Liver (tissue), 9 donors: Measurements from ENCODE around the gene USP47. TPM values are rescaled to one million over a fixed set of nuclear protein-coding genes. Genes with fewer than 3 reads are reported as not detected.

ENCODE experiments used
- DNase-seq: peaks from one replicate; pipeline ENCODE4 v3.0.0-alpha.2; 2017; ENCODE audit warnings: low spot score
- H3K27ac ChIP-seq, 2 donors: one replicate each; pipeline ENCODE4 v1.7.0; 2013; ENCODE audit warnings: inconsistent platforms in 2 of 2, low read length in 2 of 2, control low read depth in 1 of 2, low read depth in 1 of 2, mild to moderate bottlenecking in 1 of 2
- H3K27me3 ChIP-seq, 4 donors: one replicate each; pipeline versions ENCODE4 v1.6.1 to v1.7.0; 2013; ENCODE audit warnings: low read length in 3 of 4, inconsistent platforms in 1 of 4, mild to moderate bottlenecking in 1 of 4, moderate library complexity in 1 of 4; ENCODE audit not compliant: control insufficient read depth in 4 of 4, insufficient read depth in 4 of 4
- H3K36me3 ChIP-seq, 4 donors: one replicate each; pipeline versions ENCODE4 v1.6.1 to v1.7.0; 2013; ENCODE audit warnings: low read length in 3 of 4, mild to moderate bottlenecking in 3 of 4, low read depth in 1 of 4, moderate library complexity in 1 of 4; ENCODE audit not compliant: control insufficient read depth in 4 of 4, insufficient read depth in 3 of 4
- H3K4me1 ChIP-seq, 4 donors: one replicate each; pipeline versions ENCODE4 v1.6.1 to v1.7.0; 2013; ENCODE audit warnings: low read length in 3 of 4, mild to moderate bottlenecking in 3 of 4, moderate library complexity in 1 of 4; ENCODE audit not compliant: control insufficient read depth in 4 of 4, insufficient read depth in 4 of 4
- H3K4me3 ChIP-seq, 3 donors: one replicate each; pipeline versions ENCODE4 v1.6.1 to v1.7.0; 2013; ENCODE audit warnings: low read length in 3 of 3, control low read depth in 1 of 3, low read depth in 1 of 3, mild to moderate bottlenecking in 1 of 3
- H3K9ac ChIP-seq, 2 donors: one replicate each; pipeline ENCODE4 v1.7.0; 2013; ENCODE audit warnings: low read length in 2 of 2, mild to moderate bottlenecking in 2 of 2, moderate library complexity in 2 of 2, control low read depth in 1 of 2, low read depth in 1 of 2
- H3K9me3 ChIP-seq, 4 donors: one replicate each; pipeline versions ENCODE4 v1.6.1 to v1.7.0; 2013; ENCODE audit warnings: low read length in 3 of 4; ENCODE audit not compliant: control insufficient read depth in 4 of 4
- ATF3 ChIP-seq: IDR thresholded peaks from 2 replicates; pipeline ENCODE4 v1.6.1; 2016; ENCODE audit warnings: antibody characterized with exemption
- CTCF ChIP-seq: fragments of 150-350 bp; IDR thresholded peaks from 2 replicates; pipeline ENCODE4 v1.5.1; 2017; ENCODE audit warnings: improper control_type of control experiment, low read depth, low read length; ENCODE audit not compliant: missing input control
- EGR1 ChIP-seq, 2 donors: IDR thresholded peaks; 2 replicates each; pipeline ENCODE4 v1.6.1; 2016 to 2018; ENCODE audit warnings: antibody characterized with exemption in 2 of 2, low read depth in 2 of 2
- FOXA1 ChIP-seq: IDR thresholded peaks from 2 replicates; pipeline ENCODE4 v1.6.1; 2016; ENCODE audit warnings: antibody characterized with exemption
- FOXA2 ChIP-seq: IDR thresholded peaks from 2 replicates; pipeline ENCODE4 v1.6.1; 2016; ENCODE audit warnings: antibody characterized with exemption
- GABPA ChIP-seq, 2 donors: IDR thresholded peaks in 1 of 2; conservative IDR thresholded peaks in 1 of 2; 2 replicates each; pipeline ENCODE4 v1.6.1; 2016; ENCODE audit warnings: antibody characterized with exemption in 2 of 2, mild to moderate bottlenecking in 1 of 2, moderate library complexity in 1 of 2
- HNF4A ChIP-seq, 2 donors: conservative IDR thresholded peaks; 2 replicates each; pipeline ENCODE4 v1.6.1; 2016; ENCODE audit warnings: antibody characterized with exemption in 2 of 2, mild to moderate bottlenecking in 2 of 2
- HNF4G ChIP-seq: IDR thresholded peaks from 2 replicates; pipeline ENCODE4 v1.6.1; 2016; ENCODE audit warnings: antibody characterized with exemption
- JUND ChIP-seq, 2 donors: IDR thresholded peaks; 2 replicates each; pipeline ENCODE4 v1.6.1; 2016; ENCODE audit warnings: antibody characterized with exemption in 2 of 2
- MAX ChIP-seq: IDR thresholded peaks from 2 replicates; pipeline ENCODE4 v1.6.1; 2016; ENCODE audit warnings: antibody characterized with exemption
- NR2F2 ChIP-seq: IDR thresholded peaks from 2 replicates; pipeline ENCODE4 v1.6.1; 2016; ENCODE audit warnings: antibody characterized with exemption
- RAD21 ChIP-seq, 2 donors: IDR thresholded peaks; 2 replicates each; pipeline ENCODE4 v1.6.1; 2016; ENCODE audit warnings: antibody characterized with exemption in 2 of 2, mild to moderate bottlenecking in 2 of 2
- REST ChIP-seq: IDR thresholded peaks from 2 replicates; pipeline ENCODE4 v1.6.1; 2016; ENCODE audit warnings: antibody characterized with exemption, mild to moderate bottlenecking
- RXRA ChIP-seq, 2 donors: IDR thresholded peaks; 2 replicates each; pipeline ENCODE4 v1.6.1; 2017 to 2018; ENCODE audit warnings: antibody characterized with exemption in 2 of 2, mild to moderate bottlenecking in 1 of 2
- SP1 ChIP-seq: IDR thresholded peaks from 2 replicates; pipeline ENCODE4 v1.6.1; 2018; ENCODE audit warnings: antibody characterized with exemption, mild to moderate bottlenecking
- TAF1 ChIP-seq: conservative IDR thresholded peaks from 2 replicates; pipeline ENCODE4 v1.6.1; 2016; ENCODE audit warnings: antibody characterized with exemption, mild to moderate bottlenecking
- YY1 ChIP-seq: IDR thresholded peaks from 2 replicates; pipeline ENCODE4 v1.6.1; 2016; ENCODE audit warnings: antibody characterized with exemption, mild to moderate bottlenecking
- ZBTB33 ChIP-seq: IDR thresholded peaks from 2 replicates; pipeline ENCODE4 v1.6.1; 2016; ENCODE audit warnings: antibody characterized with exemption
- WGBS: extraction: QIAGEN DNeasy Blood & Tissue Kit; methylation state at CpG from one replicate; pipeline ENCODE4 v1.1.7; 2013; 5-methylcytosine and 5-hydroxymethylcytosine counted together
- polyA plus RNA-seq, 2 donors: library from polyadenylated mRNA; stranded (reverse) in 1 of 2; unstranded in 1 of 2; fragments of 200-250 nt in 1 of 2; fragments of >200 nt in 1 of 2; fragmentation: Nextera tagmentation in 1 of 2; extraction: Ambion mirVana in 1 of 2; gene quantifications; one replicate each; pipeline versions ENCODE4 v1.2.1 to v1.2.3, GENCODE V29; 2013 to 2015
- total RNA-seq, 2 donors: library from RNA; depleted of rRNA; stranded (reverse); fragments of >200 nt; gene quantifications; one replicate each; pipeline ENCODE4 v1.2.3, GENCODE V29; 2014
- donor health status: healthy.
- donor health status: healthy.
- donor health status: healthy.
- donor health status: healthy.
- donor health status: healthy.

USP47 gene
- total and polyA plus RNA-seq, 4 donors = 14.9 to 55.1 (median 32.2) TPM

GRCh38 chr11:11806074-11806473, 35.7 kb upstream of the USP47 start:
- no peaks in the 10 kb centered on the region for H3K4me1 ChIP-seq
- H3K36me3 ChIP-seq = no peaks in the 10 kb centered on the region
- WGBS = 93% methylated on average over 3 of the region's 3 CpGs
- H3K9ac ChIP-seq = no peak overlapping the region
- no peak overlapping the region for H3K27ac ChIP-seq
- TF ChIP-seq GABPA (IDR thresholded peaks at IDR 0.05 in 1 of 2, conservative IDR thresholded peaks at IDR 0.05 in 1 of 2) (no peak), ZBTB33 (no peak), RXRA (IDR thresholded peaks at IDR 0.05) (no peak), FOXA1 (no peak), HNF4A (conservative IDR thresholded peaks at IDR 0.05) (no peak), RAD21 (IDR thresholded peaks at IDR 0.05) (no peak), ATF3 (no peak), TAF1 (no peak), REST (no peak), JUND (IDR thresholded peaks at IDR 0.05) (no peak), FOXA2 (no peak), MAX (no peak)
- no peak overlapping the region for H3K4me3 ChIP-seq
- DNase-seq = no peak
- H3K27me3 ChIP-seq = no peaks in the 10 kb centered on the region
- no peaks in the 10 kb centered on the region for H3K9me3 ChIP-seq

GRCh38 chr11:11806586-11806985, 35.2 kb upstream of the USP47 start:
- TF ChIP-seq MAX (no peak), YY1 (no peak), REST (no peak), NR2F2 (no peak), FOXA1 (no peak), CTCF (no peak), EGR1 (IDR thresholded peaks at IDR 0.05; ENCODE audit: low read depth in 2 of 2) (no peak), JUND (IDR thresholded peaks at IDR 0.05) (no peak), SP1 (no peak), RXRA (IDR thresholded peaks at IDR 0.05) (no peak), RAD21 (IDR thresholded peaks at IDR 0.05) (no peak), GABPA (IDR thresholded peaks at IDR 0.05 in 1 of 2, conservative IDR thresholded peaks at IDR 0.05 in 1 of 2) (no peak), ZBTB33 (no peak), HNF4A (conservative IDR thresholded peaks at IDR 0.05) (no peak), HNF4G (no peak)
- DNase-seq = no peak
- Histone ChIP-seq H3K4me1 (no peaks in the 10 kb centered on the region), H3K4me3 (no peak overlapping the region), H3K9me3 (no peaks in the 10 kb centered on the region), H3K36me3 (no peaks in the 10 kb centered on the region), H3K27ac (no peak overlapping the region), H3K9ac (no peak overlapping the region), H3K27me3 (no peaks in the 10 kb centered on the region)
